ENCODE data around the gene IL32.

The IL32 gene, protein sequence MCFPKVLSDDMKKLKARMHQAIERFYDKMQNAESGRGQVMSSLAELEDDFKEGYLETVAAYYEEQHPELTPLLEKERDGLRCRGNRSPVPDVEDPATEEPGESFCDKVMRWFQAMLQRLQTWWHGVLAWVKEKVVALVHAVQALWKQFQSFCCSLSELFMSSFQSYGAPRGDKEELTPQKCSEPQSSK

DNA sequence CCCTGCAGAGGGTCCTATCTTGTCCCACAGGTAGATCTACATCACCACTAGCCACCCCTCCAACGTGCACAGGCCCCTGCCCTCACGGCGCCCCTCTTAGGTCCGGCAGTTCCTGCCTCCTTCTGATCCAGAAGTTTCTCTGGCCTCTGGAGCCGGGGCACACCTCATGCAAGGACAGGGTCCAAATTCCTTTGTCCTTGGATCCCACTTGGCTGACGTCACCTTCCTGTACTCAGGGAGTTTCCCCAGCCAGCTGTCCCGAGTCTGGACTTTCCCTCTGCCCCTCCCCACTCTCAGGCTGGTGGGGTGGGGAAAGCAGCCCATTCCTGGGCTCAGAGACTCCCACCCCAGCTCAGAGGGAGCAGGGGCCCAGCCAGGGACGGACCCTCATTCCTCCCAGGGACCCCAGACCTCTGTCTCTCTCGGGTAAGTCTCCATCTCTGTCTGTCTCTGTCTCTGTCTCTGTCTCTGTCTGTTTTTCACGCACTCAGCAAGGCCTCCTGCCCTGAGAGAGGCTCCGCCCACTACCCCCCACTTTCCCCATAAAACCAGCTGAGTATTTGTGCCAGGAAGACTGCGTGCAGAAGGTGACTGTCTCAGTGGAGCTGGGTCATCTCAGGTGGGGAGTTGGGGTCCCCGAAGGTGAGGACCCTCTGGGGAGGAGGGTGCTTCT, at the start of gene IL32:
Gene IL32 (plus strand): TSS at position 572 of the 673 bp plus-strand sequence. CDS start 172 bp downstream, outside the sequence.
- DNase-seq, result no peak

DNA sequence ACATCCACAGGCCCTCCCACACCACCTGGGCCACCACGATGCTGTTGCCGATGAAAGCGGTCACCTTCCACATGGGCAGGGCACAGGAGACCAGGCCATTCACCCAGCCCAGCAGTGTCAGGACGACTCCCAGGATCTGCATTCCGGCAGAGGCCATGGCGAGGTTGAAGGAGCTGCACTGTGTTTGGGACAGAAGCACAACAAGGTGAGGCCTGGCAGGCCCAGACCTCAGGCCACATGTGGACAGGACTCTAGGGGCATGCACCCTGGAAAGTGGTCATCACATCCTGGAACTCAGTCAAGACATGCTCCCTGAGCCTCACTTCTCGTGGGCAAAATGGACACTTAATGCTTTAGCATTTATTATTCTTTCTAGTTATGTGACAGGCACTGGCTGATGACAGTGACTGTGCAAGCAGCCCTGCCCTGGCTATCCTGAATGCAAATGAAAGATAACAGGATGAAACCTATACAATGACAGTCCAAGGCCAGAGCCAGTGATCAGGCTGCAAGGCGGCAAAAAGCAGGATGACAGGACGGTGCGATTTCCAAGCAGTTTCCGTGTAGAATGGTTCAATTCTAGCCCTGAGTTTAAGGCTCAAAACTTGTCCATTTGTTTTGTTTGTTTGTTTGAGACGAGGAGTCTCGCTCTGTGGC, 49.4 kb upstream of the IL32 start:
- DNase-seq, result no peak

DNA sequence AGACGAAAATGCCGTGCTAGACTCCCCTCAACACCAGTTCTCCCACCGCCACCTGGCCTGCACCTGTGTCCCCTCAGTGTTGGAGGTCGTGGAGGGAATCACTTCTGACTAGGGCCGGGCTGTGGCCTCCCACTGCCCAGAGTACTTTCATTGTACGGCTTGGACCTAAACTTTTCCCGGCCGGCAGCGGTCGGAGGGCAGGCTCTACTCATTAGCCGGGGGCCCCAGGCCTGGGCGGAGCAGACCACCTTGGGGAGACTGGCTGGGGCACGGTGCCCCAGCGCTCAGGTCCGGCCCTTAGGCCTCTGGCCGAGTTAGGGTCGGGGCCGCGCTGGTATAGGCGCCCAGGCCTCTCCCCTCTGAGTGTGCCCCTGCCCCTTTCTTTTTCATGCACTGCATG, 48.1 kb upstream of the IL32 start:
- DNase-seq, result no peak

DNA sequence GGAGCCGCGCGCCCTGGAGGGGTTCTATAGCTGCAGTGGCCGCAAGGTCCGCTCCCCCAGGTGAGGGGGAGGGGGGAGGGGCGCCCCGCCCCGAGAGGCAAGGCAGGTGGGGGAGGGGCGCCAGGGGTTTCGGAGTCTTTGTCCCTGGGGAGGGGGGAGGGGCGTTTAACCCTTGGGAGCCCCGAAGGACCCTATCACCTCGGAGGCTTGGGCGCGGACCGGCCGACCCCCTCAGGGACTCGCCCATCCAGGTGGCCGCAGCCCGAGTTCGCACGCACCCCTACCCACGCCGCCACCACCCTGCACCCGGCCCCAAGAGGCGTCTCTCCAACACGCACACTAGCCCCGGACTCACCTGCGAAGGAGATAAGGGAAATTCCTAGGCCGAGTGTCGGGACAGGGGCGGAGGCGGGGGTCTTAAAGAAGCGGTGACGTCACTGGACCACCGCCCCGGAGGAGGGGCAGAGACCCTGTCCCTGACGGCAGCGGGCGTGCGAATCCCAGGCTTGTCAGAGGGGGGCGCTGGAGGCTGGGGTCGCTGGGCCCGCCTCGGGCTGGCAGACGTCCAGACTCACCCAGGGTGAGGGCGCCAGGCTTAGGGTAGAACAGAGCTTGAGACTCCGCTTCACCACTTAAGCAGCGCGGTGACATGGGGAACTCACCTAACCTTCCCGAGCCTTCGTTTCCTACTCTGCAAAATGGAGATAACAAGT, 47.5 kb upstream of the IL32 start, which contains the start of gene CLDN6:
Gene CLDN6 (minus strand): TSS at position 390 of the 713 bp plus-strand sequence. CDS start 2,162 bp downstream, outside the sequence.
- DNase-seq, result no peak

DNA sequence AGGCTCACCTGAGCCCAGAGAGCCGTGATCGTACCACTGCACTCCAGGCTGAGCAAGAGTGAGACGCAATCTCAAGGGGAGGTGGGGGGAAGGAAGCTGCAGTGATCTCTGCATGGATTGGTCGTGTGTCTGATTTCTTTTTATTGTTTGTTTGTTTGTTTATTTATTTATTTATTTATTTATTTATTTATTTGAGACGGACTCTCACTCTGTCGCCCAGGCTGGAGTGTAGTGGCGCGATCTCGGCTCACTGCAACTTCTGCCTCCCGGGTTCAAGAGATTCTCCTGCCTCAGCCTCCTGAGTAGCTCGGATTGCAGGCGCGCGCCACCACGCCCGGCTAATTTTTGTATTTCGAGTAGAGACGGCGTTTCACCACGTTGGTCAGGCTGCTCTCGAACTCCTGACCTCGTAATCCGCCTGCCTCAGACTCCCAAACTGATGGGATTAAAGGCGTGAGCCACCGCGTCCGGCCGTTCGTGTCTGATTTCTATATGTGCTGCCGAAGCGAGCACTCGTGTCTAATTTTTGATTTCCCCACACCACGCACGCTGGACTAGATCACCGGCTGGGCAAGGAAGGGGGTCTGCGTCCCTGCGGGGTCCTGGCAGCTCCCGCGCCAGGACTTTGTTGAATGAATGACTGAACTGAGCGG, 45.7 kb upstream of the IL32 start:
- DNase-seq, result no peak

DNA sequence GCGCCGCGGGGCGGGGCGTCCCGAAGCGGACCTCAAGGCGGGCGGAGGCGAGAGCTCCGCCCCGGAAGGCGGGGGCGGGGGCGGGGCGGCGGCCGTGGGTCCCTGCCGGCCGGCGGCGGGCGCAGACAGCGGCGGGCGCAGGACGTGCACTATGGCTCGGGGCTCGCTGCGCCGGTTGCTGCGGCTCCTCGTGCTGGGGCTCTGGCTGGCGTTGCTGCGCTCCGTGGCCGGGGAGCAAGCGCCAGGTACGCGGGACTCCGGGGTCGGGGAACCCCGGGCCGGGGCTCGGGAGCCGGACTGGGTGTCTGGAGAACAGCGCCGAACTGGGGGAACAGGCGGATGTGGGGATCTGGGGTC, 45.2 kb upstream of the IL32 start, which contains the start of gene TNFRSF12A:
Gene TNFRSF12A (plus strand): TSS at position 122 of the 357 bp plus-strand sequence. CDS start 30 bp downstream, at position 152.
- peak; percentile 63 to 68 for DNase-seq

DNA sequence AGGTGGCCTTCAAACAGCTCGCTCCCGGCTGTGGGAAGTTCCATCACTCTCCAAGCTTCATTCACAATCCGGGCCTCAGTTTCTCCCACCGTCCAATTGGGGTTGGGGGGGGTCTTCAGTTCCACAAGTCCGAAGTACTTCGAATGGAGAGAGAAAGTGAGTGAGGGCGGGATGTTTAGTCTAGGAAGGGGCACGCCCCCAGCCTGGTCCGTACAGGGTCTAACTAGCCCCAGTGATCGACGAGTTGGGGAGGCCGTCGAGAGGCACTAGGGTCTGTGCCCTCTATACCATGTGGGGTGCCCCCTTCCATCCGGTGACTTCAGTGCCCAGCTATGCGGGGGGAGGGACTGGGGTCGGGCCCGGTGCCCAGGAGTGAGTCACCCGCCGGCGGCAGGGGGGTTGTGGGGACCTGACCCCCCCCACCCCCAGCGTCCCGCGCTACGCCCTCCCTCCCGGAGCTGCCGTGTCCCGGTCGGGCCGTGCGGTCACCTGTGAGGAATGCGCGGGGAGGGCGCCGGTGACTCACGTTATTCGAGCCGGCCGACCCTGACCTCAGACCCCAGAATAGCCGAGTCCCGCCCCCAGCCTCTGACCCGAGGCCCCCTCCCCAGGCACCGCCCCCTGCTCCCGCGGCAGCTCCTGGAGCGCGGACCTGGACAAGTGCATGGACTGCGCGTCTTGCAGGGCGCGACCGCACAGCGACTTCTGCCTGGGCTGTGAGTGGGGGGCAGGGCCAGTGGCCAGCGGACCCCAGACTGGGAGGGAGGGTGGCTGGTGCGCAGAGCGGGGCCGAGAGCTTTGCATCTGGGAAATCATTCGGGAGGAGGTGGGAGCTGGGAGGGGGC, 44.6 kb upstream of the IL32 start:
- DNase-seq, result no peak

DNA sequence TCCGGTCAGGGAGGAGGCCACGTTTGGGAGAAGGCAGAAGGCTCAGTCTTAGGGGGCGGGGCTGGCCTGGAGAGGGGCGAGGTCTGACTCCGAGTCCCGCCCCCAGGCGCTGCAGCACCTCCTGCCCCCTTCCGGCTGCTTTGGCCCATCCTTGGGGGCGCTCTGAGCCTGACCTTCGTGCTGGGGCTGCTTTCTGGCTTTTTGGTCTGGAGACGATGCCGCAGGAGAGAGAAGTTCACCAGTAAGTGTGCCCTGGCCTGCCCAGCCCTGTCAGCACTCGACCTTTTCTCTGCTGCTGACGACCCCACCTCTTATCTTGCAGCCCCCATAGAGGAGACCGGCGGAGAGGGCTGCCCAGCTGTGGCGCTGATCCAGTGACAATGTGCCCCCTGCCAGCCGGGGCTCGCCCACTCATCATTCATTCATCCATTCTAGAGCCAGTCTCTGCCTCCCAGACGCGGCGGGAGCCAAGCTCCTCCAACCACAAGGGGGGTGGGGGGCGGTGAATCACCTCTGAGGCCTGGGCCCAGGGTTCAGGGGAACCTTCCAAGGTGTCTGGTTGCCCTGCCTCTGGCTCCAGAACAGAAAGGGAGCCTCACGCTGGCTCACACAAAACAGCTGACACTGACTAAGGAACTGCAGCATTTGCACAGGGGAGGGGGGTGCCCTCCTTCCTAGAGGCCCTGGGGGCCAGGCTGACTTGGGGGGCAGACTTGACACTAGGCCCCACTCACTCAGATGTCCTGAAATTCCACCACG, 43.8 kb upstream of the IL32 start:
- DNase-seq, result peak; percentile 42 to 45

DNA sequence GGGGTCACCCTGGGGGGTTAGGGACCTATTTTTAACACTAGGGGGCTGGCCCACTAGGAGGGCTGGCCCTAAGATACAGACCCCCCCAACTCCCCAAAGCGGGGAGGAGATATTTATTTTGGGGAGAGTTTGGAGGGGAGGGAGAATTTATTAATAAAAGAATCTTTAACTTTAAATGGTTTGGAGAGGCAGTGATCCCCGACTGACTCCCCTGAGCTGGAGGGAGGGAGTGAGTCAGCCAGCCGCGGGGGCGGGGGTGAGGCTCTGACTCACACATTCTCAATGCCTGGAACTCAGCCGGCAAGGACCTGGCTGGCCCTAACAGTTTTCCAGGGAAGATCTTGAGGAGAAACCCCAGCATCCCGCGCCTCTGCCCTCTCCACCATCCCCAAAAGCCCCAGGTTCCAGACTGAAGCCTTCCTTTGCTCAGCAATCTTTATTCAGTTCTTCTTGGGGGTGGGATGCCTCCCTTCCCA, 43.2 kb upstream of the IL32 start:
- DNase-seq, result peak; percentile 17 to 29

DNA sequence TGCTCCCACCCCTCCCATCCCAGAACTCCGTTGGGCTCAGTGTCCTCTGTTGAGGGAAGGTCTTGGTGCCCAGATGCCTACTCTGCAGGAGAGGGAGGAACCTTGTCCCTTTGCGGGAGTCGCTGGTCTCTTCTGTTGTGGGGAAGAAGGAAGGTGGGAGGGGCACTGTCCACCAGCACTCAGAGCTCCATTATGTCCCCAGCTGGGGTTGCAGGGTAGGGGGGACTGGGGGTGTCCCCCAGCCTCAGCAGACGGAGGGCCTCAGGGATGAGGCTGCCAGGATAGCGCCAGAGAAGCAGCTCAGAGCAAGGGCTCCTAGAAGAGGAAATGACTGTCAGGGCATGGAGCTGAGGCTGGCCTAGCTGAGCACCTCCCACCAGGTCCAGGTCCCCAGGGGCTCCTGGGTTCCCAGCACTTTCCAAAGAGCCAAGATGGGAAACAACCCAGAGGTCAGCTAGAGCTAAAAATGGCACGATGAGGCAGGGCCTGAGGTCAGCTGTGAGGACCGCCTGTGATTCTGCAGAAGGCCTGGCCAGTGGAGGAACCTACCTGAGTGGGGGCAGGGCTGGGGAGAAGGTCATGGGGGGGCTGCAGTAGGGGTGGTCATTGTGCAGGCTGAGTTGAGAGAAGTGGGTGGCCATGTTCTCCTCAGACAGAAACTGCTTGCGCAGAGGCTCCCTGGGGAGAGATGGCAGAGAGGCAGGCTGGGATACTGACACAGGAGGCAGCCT, 42.6 kb upstream of the IL32 start:
- no peak for DNase-seq

DNA sequence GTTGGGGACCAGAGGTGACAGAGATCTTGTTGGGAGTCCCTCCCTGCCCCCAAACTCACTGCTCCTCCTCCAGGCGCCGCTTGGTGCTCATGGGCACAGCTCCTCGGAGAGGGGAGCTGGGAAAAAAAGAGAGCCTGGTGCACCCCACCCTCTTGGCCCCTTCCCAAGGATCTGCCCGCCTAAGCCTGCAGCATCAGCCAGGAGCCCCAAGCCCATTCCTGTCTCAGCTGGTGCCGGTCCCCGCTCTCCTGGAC, 42.1 kb upstream of the IL32 start:
- no peak for DNase-seq

DNA sequence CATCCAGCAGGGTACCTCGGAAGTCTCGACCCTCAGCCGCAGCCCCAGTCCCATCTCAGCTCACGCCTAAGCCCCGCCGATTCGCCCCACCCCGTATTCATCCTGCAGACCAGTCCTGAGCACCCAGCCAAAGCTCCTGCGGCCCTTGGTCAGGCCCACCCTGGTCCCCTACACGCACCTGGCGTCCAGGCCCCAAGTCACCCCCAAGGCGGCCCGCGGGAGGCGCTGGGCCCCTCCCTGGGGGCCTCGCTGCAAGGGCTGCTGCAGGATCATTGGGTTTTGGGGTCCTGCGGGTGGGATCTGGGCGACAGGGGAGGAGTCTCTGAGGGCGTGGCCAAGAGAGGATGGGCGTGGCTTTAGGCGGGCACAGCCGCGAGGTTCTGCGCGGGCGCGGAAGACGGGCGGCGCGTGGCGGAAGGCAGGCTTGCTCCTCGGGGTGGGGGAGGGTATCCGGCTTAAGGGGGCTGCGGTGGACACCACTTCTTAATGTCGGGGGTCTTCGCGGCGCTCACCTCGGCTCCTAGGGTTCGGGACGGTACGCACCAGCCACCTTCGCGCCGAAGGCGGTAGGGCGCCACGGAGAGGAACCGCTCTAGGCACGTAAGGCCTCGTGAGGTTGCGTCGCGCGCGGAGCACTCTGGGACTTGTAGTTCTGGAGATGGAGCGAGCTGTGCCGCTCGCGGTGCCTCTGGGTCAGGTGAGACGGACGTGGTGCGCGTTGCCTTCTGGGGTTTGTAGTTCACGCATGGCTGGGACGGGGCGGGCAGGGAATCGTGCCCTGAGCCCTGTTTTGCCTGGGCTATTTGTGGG, 41.6 kb upstream of the IL32 start, which contains the start of the genes HCFC1R1 and THOC6:
Gene HCFC1R1 (minus strand): TSS at position 274 of the 810 bp plus-strand sequence. CDS start 1 bp downstream, at position 273.
Gene THOC6 (plus strand): TSS at position 367 of the 810 bp plus-strand sequence. CDS start 292 bp downstream, at position 659.
- peak; percentile 86 to 94 for DNase-seq

DNA sequence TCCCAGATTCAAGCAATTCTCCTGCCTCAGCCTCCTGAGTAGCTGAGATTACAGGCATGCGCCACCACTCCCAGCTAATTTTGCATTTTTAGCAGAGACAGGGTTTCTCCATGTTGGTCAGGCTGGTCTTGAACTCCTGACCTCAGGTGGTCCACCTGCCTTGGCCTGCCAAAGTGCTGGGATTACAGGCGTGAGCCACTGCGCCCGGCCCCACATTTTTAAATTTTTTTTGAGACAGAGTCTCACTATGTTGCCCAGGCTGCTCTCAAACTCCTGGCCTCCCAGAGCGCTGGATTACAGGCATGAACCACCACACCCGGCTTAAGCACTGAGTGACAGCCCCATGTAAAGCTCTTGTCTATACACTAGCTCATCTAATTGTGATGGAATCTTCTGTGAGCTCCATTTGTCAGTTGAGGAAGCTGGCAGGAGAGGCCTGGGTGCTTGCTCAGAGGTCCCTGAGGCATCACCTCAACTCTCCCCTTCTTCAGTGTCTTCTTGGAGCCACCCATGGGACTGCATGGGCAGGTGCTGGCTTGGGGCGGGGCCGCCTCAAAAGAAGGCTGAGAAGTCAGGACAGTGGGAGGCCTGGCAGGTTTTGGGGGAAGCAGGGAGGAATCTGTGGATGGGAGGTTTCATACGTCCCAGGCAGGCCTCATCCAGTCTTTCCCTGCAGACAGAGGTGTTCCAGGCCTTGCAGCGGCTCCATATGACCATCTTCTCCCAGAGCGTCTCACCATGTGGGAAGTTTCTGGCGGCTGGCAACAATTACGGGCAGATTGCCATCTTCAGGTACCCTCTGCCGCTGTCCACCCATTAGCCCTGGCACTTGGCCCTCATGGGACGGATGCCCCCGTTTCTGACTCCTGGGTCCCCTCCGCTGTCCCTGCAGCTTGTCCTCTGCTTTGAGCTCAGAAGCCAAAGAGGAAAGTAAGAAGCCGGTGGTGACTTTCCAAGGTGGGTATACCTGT, 40.1 kb upstream of the IL32 start:
- DNase-seq, result no peak

DNA sequence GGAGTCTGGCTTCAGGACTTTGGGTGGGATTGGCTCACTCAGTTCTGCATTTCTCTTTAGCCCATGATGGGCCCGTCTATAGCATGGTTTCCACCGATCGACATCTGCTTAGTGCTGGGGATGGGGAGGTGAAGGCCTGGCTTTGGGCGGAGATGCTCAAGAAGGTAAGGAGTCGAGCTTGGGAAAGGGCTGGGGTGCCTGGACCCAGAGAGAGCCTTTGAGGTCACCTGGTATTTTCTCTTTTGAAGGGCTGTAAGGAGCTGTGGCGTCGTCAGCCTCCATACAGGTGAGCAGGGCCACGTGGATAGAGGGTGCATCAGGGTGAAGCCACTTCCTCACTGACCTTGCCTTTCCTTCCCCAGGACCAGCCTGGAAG, 39.4 kb upstream of the IL32 start:
- DNase-seq, result no peak

DNA sequence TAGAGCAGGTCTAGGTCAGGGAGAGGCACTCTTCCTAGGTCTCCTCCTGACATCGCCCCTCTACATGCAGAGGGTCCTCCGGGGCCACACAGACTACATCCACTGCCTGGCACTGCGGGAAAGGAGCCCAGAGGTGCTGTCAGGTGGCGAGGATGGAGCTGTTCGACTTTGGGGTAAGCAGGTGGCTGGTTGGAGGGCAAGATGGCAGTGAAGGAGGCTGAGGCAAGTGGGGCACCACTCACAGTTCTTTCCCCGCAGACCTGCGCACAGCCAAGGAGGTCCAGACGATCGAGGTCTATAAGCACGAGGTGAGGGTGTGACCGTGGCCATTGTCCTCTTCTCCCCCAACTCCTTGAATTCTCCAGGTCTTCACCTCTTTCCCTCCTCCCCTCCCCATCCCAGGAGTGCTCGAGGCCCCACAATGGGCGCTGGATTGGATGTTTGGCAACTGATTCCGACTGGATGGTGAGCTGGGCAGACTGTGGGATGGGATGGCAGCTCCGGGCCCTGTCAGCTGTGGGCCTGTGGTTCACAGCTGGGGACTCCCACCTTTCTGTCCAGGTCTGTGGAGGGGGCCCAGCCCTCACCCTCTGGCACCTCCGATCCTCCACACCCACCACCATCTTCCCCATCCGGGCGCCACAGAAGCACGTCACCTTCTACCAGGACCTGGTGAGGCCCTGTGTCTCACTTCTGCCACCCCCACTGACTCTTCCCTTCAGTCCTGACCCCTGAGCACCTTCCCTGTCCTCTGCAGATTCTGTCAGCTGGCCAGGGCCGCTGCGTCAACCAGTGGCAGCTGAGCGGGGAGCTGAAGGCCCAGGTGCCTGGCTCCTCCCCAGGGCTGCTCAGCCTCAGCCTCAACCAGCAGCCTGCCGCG, 38.6 kb upstream of the IL32 start:
- DNase-seq, result no peak

DNA sequence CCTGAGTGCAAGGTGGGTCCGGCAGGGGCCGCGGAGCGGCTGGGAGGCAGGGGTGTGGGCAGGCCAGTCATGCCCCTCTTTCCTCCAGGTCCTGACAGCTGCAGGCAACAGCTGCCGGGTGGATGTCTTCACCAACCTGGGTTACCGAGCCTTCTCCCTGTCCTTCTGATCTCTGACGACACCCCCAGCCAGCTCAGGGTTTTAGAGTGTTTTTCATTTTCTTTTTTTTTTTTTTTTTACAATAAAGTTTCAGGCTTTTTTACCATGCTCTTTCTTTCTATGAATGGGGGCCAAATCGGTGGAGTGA, 38.0 kb upstream of the IL32 start:
- DNase-seq, result no peak

DNA sequence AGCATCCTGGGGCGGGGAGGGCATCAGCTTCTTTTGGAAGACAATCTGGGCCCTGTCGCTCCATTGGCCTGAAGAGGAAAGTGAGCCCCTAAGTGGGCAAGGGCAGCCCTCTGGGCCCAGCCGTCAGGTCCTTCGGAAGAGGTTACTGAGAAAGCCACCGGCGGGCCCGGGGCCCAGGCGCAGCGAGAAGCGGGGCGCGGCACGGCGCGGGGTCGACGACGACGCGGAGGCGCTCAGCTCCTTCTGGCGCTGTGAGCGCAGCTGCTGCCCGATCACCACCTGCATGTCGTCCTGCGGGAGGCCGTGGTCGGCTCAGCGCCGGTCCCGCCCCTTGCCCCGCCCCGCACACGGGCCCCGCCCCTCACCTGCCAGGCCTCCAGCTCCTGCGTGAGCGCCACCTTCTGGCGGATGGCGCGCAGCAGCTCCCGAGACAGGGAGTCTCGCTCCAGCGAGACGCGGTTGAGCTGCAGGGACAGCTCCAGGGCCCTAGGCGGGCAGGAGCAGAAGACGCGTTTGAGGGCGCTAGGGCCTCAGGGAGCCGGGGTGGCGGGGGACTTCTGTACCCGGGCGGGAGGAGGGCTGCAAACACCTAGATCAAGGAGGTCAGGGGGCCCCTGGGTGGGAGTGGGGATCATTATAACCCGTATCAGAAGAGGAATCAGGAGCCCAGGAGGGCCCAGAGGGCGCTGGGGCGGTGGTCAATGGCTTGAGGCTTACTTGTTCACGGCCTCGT, 37.3 kb upstream of the IL32 start:
- DNase-seq, result peak; percentile 63 to 71
